GM18502 (cell line): ENCODE data around the gene TMEM184B.

Source experiments
- ATAC-seq: cut with Tn5 transposase; IDR thresholded peaks from one replicate; pipeline ENCODE4 v1.9.1; 2021; ENCODE audit warnings: mild to moderate bottlenecking; ENCODE audit not compliant: unreplicated experiment, poor library complexity

TMEM184B gene

DNA sequence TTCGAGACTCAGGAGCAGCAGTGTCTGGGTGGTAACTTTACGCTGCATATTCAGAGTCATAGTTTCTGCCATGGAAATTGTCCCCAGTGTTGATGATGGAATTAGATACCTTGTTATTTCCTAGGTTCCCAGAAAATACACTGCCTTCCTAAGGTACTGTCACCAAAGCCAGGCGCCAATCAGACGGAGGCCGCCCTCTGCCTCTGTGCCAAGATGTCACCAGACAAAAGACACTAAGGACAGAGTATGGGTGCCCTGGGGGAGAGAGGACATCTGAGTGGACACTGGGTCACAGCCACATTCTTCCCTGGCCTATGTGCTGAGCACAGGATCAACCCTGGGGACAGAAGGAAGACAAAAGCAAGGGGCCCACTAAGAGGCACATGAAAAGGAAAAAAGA, 102.3 kb downstream of the TMEM184B start:
- no peak for ATAC-seq
